ENCODE results near the gene SCARF2.

DNA sequence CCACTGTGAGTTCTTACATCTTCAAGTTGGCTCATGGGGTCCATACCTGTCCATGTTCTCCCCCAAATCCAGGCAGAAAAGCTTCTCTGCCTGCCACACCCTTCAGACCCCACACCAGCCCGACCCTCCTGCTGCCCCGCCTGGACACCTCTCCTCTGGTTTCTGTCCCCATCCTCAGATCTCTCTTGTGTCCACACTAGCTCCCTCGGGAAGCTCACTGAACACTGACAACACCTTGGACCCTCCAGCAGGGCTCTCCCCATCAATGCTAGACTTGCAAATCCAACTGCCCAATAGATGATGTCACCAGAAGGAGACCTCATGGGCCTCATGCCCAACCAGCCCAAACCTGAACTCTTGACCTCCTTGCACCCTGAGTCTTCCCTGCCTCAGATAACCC lies 2.9 kb downstream of the SCARF2 start:
- TF ChIP-seq, protein P1, sequence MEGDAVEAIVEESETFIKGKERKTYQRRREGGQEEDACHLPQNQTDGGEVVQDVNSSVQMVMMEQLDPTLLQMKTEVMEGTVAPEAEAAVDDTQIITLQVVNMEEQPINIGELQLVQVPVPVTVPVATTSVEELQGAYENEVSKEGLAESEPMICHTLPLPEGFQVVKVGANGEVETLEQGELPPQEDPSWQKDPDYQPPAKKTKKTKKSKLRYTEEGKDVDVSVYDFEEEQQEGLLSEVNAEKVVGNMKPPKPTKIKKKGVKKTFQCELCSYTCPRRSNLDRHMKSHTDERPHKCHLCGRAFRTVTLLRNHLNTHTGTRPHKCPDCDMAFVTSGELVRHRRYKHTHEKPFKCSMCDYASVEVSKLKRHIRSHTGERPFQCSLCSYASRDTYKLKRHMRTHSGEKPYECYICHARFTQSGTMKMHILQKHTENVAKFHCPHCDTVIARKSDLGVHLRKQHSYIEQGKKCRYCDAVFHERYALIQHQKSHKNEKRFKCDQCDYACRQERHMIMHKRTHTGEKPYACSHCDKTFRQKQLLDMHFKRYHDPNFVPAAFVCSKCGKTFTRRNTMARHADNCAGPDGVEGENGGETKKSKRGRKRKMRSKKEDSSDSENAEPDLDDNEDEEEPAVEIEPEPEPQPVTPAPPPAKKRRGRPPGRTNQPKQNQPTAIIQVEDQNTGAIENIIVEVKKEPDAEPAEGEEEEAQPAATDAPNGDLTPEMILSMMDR (conservative IDR thresholded peaks at IDR 0.05): no peak
- no peak for TF ChIP-seq ZFX (IDR thresholded peaks at IDR 0.05)

Measured in C4-2B (cell line).